Measurements from ENCODE around the gene PARD3B. TPM values are rescaled to one million over a fixed set of nuclear protein-coding genes. Genes with fewer than 3 reads are reported as not detected.

The PARD3B gene
- total and polyA plus RNA-seq, 2 donors from 2014 or later = 5.3 to 29.6 TPM

- FAIRE-seq = no peak
These were observed 83.8 kb downstream of the PARD3B start for GRCh38 chr2:204628926-204629712.

DNA sequence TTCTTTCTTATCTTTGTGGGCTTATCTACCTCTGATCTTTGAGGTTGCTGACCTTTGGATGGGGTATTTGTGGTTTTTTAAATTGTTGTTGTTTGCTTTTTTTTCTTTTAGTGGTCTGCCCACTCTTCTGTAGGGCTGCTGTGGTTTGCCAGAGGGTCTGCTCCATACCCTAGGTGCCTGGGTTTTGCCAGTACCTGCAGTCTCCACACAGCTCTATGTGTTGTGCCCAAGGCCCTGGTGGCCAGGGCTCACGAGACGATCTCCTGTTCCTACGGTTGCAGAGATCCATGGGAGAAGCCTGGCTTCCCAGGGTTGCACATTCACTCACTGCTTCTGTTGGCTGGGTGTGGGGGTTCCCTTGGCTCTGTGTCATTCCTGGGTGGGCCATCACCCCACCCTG lies 87.1 kb downstream of the PARD3B start:
- H3K27me3 ChIP-seq (ENCODE audit: control insufficient read depth, insufficient read depth, low read length) = no peaks in the 10 kb centered on the region
- intact Hi-C loops (cut with DNase I) = no loop called here
- FAIRE-seq (no peak), DNase-seq (no peak)
- no peak for TF ChIP-seq CTCF (IDR thresholded peaks at IDR 0.05; ENCODE audit: borderline replicate concordance, extremely low read depth, insufficient read depth)
- H3K9me3 ChIP-seq (ENCODE audit: control insufficient read depth in 2 of 3, insufficient read depth in 1 of 3, low read length in 3 of 3) = no peaks in the 10 kb centered on the region
- no peaks in the 10 kb centered on the region for H3K4me1 ChIP-seq (ENCODE audit: control insufficient read depth in 2 of 3, insufficient read depth in 2 of 3, low read depth in 1 of 3, low read length in 3 of 3)
- no peak overlapping the region for H3K9ac ChIP-seq (ENCODE audit: low read length in 3 of 3)
- no peak overlapping the region for H3K27ac ChIP-seq (ENCODE audit: low read depth in 2 of 2, low read length in 2 of 2)
- no peak overlapping the region for H3K4me3 ChIP-seq (ENCODE audit: low read length in 3 of 3)
- H3K36me3 ChIP-seq (ENCODE audit: control insufficient read depth in 2 of 3, insufficient read depth in 3 of 3, low read length in 3 of 3) = no peaks in the 10 kb centered on the region

More at GRCh38 chr2:204628926-204629712, 83.8 kb downstream of the PARD3B start:
- Histone ChIP-seq H3K9me3 (ENCODE audit: control insufficient read depth in 2 of 3, insufficient read depth in 1 of 3, low read length in 3 of 3) (no peaks in the 10 kb centered on the region), H3K9ac (ENCODE audit: low read length in 3 of 3) (no peak overlapping the region), H3K4me3 (ENCODE audit: low read length in 3 of 3) (no peak overlapping the region), H3K27ac (ENCODE audit: low read depth in 2 of 2, low read length in 2 of 2) (no peak overlapping the region), H3K36me3 (ENCODE audit: control insufficient read depth in 2 of 3, insufficient read depth in 3 of 3, low read length in 3 of 3) (no peaks in the 10 kb centered on the region), H3K4me1 (ENCODE audit: control insufficient read depth in 2 of 3, insufficient read depth in 2 of 3, low read depth in 1 of 3, low read length in 3 of 3) (no peaks in the 10 kb centered on the region), H3K27me3 (ENCODE audit: control insufficient read depth, insufficient read depth, low read length) (no peaks in the 10 kb centered on the region)
- intact Hi-C loops (cut with DNase I) = no loop called here
- DNase-seq = peak in 1 of 5 donors; percentile 30
- TF ChIP-seq CTCF (IDR thresholded peaks at IDR 0.05; ENCODE audit: borderline replicate concordance, extremely low read depth, insufficient read depth) = no peak

GRCh38 chr2:204634564-204634963 lies 89.3 kb downstream of the PARD3B start:
- Histone ChIP-seq H3K4me3 (ENCODE audit: low read length in 3 of 3) (no peak overlapping the region), H3K27ac (ENCODE audit: low read depth in 2 of 2, low read length in 2 of 2) (no peak overlapping the region), H3K4me1 (ENCODE audit: control insufficient read depth in 2 of 3, insufficient read depth in 2 of 3, low read depth in 1 of 3, low read length in 3 of 3) (peaks cover 0 to 3% (median 0%) of the 10 kb centered on the region in 3 donors), H3K9ac (ENCODE audit: low read length in 3 of 3) (no peak overlapping the region), H3K36me3 (ENCODE audit: control insufficient read depth in 2 of 3, insufficient read depth in 3 of 3, low read length in 3 of 3) (no peaks in the 10 kb centered on the region), H3K9me3 (ENCODE audit: control insufficient read depth in 2 of 3, insufficient read depth in 1 of 3, low read length in 3 of 3) (no peaks in the 10 kb centered on the region), H3K27me3 (ENCODE audit: control insufficient read depth, insufficient read depth, low read length) (no peaks in the 10 kb centered on the region)
- TF ChIP-seq CTCF (IDR thresholded peaks at IDR 0.05; ENCODE audit: borderline replicate concordance, extremely low read depth, insufficient read depth) = no peak
- no peak for DNase-seq
- no peak for FAIRE-seq
- intact Hi-C loops (cut with DNase I) = no loop called here
